NCI-H2171 (cell line): Measurements from ENCODE around the gene IRS2.

Experiments
- DNase-seq: peaks from one replicate; lab custom pipeline; 2025; lab: John Stamatoyannopoulos, UW

Gene IRS2

DNA sequence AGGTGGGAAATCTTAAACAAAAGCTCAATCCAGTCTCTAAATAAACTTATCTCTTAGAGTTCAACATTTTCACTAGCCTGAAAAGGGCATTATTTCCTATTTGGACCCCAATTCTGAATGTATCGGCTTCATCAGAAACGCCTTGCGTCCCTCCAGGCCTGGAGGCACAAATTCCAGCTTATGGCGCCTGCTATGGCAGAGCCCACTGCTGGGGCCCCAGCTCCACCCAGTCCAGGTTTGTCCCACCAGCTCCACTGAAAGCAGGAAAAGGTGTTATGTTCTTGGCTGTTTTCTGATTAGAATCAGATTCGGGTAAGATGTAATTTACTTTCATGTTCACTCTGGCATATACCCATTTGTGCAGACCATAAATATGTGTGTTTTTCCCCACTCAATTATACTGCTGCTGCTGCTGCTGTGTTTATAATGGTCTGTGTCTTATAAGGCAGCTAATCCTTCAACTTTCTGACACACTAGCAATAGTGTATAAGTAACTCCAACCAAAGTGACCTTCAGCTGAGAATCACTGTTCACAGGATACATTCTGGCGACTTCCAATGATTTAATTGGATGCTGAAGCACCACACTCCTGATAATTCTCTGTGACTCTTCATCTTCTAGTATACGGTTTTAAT lies 6.4 kb downstream of the IRS2 start:
- DNase-seq, result no peak

DNA sequence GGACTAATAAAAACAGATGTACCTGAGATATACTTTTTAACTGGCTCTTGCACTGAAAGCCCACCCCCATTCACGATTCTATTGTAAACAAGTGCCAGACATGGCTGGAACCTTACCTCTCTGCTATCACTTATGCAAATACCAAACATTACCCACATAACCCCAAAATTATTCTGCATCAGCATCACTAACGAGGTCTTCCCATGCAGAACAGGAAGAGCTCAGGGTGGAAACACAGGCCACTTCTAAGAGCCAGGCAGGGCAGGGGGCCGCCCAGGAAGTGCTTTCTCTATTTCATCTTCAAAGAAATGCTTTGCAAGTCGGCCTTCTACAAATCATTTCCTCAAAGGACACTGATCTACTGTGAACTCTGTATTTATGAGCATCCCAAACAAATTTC lies 7.3 kb downstream of the IRS2 start:
- DNase-seq, result no peak

DNA sequence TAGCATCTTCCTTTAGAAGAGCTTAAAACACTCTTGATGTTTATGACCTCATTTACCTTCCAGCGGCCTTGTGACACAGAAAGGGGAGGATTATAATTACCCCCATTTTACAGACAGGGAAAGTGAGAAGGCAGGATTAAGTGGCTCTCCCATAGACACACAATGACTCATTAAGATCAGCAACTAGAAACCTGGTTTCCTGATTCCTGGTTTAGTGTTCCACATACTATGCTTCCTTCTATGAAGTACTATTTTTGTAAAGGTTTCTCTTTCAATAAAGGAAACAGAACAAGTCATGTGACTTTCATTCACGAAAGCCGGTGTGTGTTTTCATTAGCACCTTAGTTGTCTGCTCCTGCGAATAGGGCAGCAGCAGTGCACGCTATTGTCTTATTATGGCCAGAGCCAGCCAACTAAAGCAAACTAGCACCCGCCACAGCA lies 8.3 kb downstream of the IRS2 start:
- DNase-seq, result no peak

GRCh38 chr13:109776575-109776974 lies 9.8 kb downstream of the IRS2 start:
- DNase-seq, result no peak

DNA sequence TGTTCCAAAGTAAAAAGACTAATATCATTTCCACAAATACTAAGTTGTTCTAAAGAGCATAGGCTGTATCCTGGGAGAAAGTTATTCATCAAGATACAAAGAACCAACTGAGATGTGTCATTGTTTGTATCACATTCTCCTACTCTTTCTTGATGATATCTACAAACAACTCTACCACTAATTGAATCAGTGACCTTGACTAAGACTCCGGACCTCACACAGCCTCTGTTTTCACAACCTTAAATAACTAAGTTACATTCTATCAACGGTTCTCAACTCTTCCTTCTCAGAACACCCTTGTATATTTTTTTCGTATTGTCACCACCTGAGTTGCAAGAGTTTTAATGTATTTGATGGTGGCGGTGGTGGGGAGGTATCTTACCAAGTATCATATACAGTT lies 12.6 kb downstream of the IRS2 start:
- DNase-seq, result no peak

GRCh38 chr13:109773276-109773675 lies 13.1 kb downstream of the IRS2 start:
- no peak for DNase-seq

DNA sequence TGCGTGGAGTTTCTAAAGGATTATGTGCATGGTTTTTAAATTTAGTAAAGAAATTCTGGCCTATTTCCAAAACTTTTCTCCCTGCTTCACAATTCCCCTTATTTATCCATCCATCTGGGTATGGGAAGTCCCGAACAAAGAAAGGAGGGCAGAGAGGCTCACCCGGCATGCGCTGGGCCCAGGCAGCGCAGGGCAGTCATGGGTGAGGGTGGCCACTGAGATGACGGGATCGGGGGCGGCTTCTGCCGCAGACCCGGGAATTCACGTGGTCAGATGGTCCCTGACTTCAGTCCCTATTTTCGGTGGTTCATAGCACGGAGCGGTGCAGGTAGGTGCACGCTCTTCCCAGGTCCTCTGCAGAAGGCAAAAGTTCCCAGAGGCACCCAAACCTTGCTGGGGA lies 14.5 kb downstream of the IRS2 start:
- DNase-seq, result no peak

GRCh38 chr13:109770436-109770835 lies 15.9 kb downstream of the IRS2 start:
- no peak for DNase-seq

DNA sequence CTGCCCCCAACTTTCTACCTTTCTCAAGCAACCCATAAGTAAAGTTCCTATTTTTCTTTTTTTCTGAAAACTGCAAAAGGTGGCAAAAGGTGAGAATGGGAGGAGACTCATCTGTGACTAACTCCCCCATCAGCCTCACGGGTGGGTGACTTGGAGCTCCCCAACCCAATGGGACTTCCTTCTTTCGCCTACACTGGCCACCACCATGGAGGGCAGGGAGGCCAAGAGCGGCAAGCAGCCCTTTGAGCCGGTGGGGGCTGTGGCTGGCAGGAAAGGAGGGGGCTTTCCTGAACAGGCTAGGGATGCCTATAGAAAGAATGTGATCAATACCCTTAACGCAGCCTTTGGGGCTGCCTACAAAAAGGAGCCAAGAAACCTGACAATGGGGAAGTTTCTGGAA lies 16.5 kb downstream of the IRS2 start:
- no peak for DNase-seq

DNA sequence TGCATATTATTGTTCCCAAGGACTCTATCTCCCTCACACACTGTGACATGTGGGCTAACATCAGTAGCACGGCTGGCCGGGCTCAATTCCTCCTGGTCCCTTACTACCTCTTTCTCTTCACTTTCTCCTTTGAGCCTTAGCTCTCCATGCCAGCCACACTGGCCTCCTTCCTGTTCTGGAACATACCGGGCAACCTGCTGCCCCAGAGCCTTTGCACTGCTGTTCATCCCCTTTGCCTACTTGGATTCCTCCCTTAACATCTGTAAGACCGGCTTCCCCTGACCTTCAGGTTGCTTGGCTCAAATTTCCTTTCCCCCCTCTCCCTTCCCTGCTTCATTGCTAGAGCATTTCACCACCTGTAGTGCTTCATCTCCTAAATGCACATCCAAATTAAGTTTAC lies 17.1 kb downstream of the IRS2 start:
- DNase-seq, result no peak

- DNase-seq, result no peak
These were observed 17.8 kb downstream of the IRS2 start for GRCh38 chr13:109768616-109769015.

- DNase-seq, result no peak
These were observed 18.2 kb downstream of the IRS2 start for GRCh38 chr13:109768176-109768575.

GRCh38 chr13:109767023-109767422 lies 19.4 kb downstream of the IRS2 start:
- DNase-seq, result no peak

GRCh38 chr13:109764470-109765291 lies 21.7 kb downstream of the IRS2 start:
- peak; percentile 76 for DNase-seq

- no peak for DNase-seq
These were observed 22.3 kb downstream of the IRS2 start for GRCh38 chr13:109764045-109764444.

- no peak for DNase-seq
These were observed 23.6 kb downstream of the IRS2 start for GRCh38 chr13:109762791-109763190.

GRCh38 chr13:109761695-109762094 lies 24.7 kb downstream of the IRS2 start:
- no peak for DNase-seq

DNA sequence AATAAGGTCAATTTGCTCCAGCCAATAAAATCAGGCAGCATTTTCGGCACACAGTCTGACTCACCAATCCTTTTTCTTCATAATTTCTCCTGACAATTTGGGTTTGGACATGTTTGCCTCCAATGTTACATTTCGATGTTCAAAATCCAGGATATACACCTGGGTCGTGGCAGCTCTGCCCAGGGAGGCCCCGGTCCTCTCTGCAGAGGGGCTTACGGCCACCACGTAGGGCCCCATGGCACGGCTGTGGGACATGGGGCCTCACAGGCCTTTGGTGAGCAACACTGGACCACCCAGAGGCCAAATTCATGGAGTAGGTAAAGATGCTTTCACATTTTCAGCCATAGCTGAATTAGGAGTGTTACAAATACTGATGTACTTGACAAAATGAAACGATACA lies 25.4 kb downstream of the IRS2 start:
- DNase-seq, result no peak

DNA sequence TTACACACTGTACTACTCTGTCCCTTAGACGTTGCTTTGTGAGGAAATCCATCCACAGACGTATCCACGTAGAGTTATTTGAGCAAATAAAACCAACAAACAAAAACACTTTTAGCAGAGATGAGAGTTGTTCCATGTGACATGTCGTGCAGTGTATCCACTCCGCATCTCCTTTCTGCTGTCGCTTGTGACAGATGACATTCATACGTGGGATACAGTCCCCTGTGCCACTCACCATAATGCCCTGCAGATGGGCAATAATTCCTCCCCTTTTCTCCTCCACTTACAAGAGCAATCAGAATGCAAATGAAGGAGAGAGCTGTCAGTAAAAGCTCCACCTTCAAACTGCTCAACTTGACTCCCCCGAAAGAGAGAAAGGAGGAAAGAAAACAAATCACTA lies 26.0 kb downstream of the IRS2 start:
- no peak for DNase-seq

GRCh38 chr13:109759609-109760008 lies 26.8 kb downstream of the IRS2 start:
- DNase-seq, result no peak

- DNase-seq, result no peak
These were observed 27.4 kb downstream of the IRS2 start for GRCh38 chr13:109758937-109759480.

DNA sequence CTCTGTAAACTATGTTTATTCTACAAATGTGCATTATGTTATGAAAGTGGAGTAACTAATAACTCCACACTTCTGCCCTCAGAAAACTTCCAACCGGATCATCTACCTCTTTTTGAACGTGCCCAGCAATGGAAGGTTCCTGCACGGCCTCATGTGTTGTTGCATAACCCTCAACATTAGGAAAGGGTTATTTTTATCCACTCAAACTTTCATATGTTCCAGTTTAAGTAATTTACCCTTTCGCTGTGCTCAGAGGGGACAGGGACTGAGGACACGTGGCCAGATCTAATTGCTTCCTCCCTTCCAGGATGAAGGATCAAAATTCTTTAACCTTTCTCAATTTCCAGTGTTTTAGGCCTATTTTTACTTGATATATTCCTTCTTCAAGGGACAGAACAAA lies 29.6 kb downstream of the IRS2 start:
- DNase-seq, result no peak

GRCh38 chr13:109755997-109756396 lies 30.4 kb downstream of the IRS2 start:
- DNase-seq, result no peak
